ENCODE measurements around the gene L3MBTL4.

Gene L3MBTL4

GRCh38 chr18:5961097-5961827 is 453.4 kb downstream of the L3MBTL4 start:
- Mint-ChIP-seq H3K27ac (no peak overlapping the region), H3K27me3 (no peaks in the 10 kb centered on the region), H3K9me3 (peaks cover 3% of the 10 kb centered on the region), H3K36me3 (no peaks in the 10 kb centered on the region), H3K4me3 (no peak overlapping the region), H3K4me1 (no peaks in the 10 kb centered on the region)
- ATAC-seq, result no peak

GRCh38 chr18:5958822-5959221 is 455.9 kb downstream of the L3MBTL4 start:
- Mint-ChIP-seq H3K9me3 (peaks cover 3% of the 10 kb centered on the region), H3K4me1 (no peaks in the 10 kb centered on the region), H3K27ac (no peak overlapping the region), H3K27me3 (no peaks in the 10 kb centered on the region), H3K36me3 (no peaks in the 10 kb centered on the region), H3K4me3 (no peak overlapping the region)
- no peak for ATAC-seq

- H3K27ac Mint-ChIP-seq, result no peak overlapping the region
- ATAC-seq, result no peak
- H3K36me3 Mint-ChIP-seq, result no peaks in the 10 kb centered on the region
- H3K4me3 Mint-ChIP-seq, result no peak overlapping the region
- peaks cover 3% of the 10 kb centered on the region for H3K9me3 Mint-ChIP-seq
- no peaks in the 10 kb centered on the region for H3K4me1 Mint-ChIP-seq
- H3K27me3 Mint-ChIP-seq, result no peaks in the 10 kb centered on the region
Observed at GRCh38 chr18:5955861-5956260, 458.9 kb downstream of the L3MBTL4 start.

GRCh38 chr18:5951515-5952091 is 463.1 kb downstream of the L3MBTL4 start:
- Mint-ChIP-seq H3K36me3 (no peaks in the 10 kb centered on the region), H3K9me3 (no peaks in the 10 kb centered on the region), H3K27me3 (no peaks in the 10 kb centered on the region), H3K4me1 (no peaks in the 10 kb centered on the region), H3K4me3 (no peak overlapping the region), H3K27ac (no peak overlapping the region)
- no peak for ATAC-seq

GRCh38 chr18:5948781-5949180 is 465.9 kb downstream of the L3MBTL4 start:
- Mint-ChIP-seq H3K36me3 (no peaks in the 10 kb centered on the region), H3K9me3 (no peaks in the 10 kb centered on the region), H3K27ac (no peak overlapping the region), H3K4me1 (no peaks in the 10 kb centered on the region), H3K27me3 (no peaks in the 10 kb centered on the region), H3K4me3 (no peak overlapping the region)
- no peak for ATAC-seq

GRCh38 chr18:5948237-5948636 is 466.5 kb downstream of the L3MBTL4 start:
- Mint-ChIP-seq H3K4me3 (no peak overlapping the region), H3K4me1 (no peaks in the 10 kb centered on the region), H3K9me3 (no peaks in the 10 kb centered on the region), H3K27ac (no peak overlapping the region), H3K27me3 (no peaks in the 10 kb centered on the region), H3K36me3 (no peaks in the 10 kb centered on the region)
- no peak for ATAC-seq

GRCh38 chr18:5944448-5944847 is 470.3 kb downstream of the L3MBTL4 start:
- H3K4me1 Mint-ChIP-seq, result no peaks in the 10 kb centered on the region
- no peak for ATAC-seq
- no peaks in the 10 kb centered on the region for H3K27me3 Mint-ChIP-seq
- no peak overlapping the region for H3K27ac Mint-ChIP-seq
- H3K9me3 Mint-ChIP-seq, result no peaks in the 10 kb centered on the region
- H3K4me3 Mint-ChIP-seq, result no peak overlapping the region
- no peaks in the 10 kb centered on the region for H3K36me3 Mint-ChIP-seq

GRCh38 chr18:5943514-5943913 is 471.2 kb downstream of the L3MBTL4 start:
- Mint-ChIP-seq H3K27me3 (no peaks in the 10 kb centered on the region), H3K4me1 (no peaks in the 10 kb centered on the region), H3K27ac (no peak overlapping the region), H3K9me3 (no peaks in the 10 kb centered on the region), H3K4me3 (no peak overlapping the region), H3K36me3 (no peaks in the 10 kb centered on the region)
- no peak for ATAC-seq

GRCh38 chr18:5942591-5942990 is 472.1 kb downstream of the L3MBTL4 start:
- H3K9me3 Mint-ChIP-seq, result no peaks in the 10 kb centered on the region

GRCh38 chr18:5941890-5942289 is 472.8 kb downstream of the L3MBTL4 start:
- ATAC-seq, result no peak
- H3K36me3 Mint-ChIP-seq, result no peaks in the 10 kb centered on the region

More at GRCh38 chr18:5942591-5942990, 472.1 kb downstream of the L3MBTL4 start:
- Mint-ChIP-seq H3K4me1 (no peaks in the 10 kb centered on the region), H3K4me3 (no peak overlapping the region), H3K27me3 (no peaks in the 10 kb centered on the region), H3K27ac (no peak overlapping the region), H3K36me3 (no peaks in the 10 kb centered on the region)
- ATAC-seq, result no peak

GRCh38 chr18:5939801-5940667 is 474.7 kb downstream of the L3MBTL4 start:
- Mint-ChIP-seq H3K9me3 (no peaks in the 10 kb centered on the region), H3K4me3 (no peak overlapping the region), H3K36me3 (no peaks in the 10 kb centered on the region), H3K27ac (no peak overlapping the region), H3K27me3 (no peaks in the 10 kb centered on the region), H3K4me1 (no peaks in the 10 kb centered on the region)
- no peak for ATAC-seq

More at GRCh38 chr18:5941890-5942289, 472.8 kb downstream of the L3MBTL4 start:
- H3K4me3 Mint-ChIP-seq, result no peak overlapping the region
- H3K4me1 Mint-ChIP-seq, result no peaks in the 10 kb centered on the region
- no peaks in the 10 kb centered on the region for H3K27me3 Mint-ChIP-seq
- no peaks in the 10 kb centered on the region for H3K9me3 Mint-ChIP-seq
- H3K27ac Mint-ChIP-seq, result no peak overlapping the region

- Mint-ChIP-seq H3K4me3 (no peak overlapping the region), H3K27me3 (no peaks in the 10 kb centered on the region)
Observed at GRCh38 chr18:5937795-5938194, 476.9 kb downstream of the L3MBTL4 start.

GRCh38 chr18:5937121-5937520 is 477.6 kb downstream of the L3MBTL4 start:
- no peak for ATAC-seq
- Mint-ChIP-seq H3K4me1 (no peaks in the 10 kb centered on the region), H3K4me3 (no peak overlapping the region), H3K27ac (no peak overlapping the region), H3K36me3 (no peaks in the 10 kb centered on the region), H3K27me3 (no peaks in the 10 kb centered on the region), H3K9me3 (no peaks in the 10 kb centered on the region)

More at GRCh38 chr18:5937795-5938194, 476.9 kb downstream of the L3MBTL4 start:
- Mint-ChIP-seq H3K9me3 (no peaks in the 10 kb centered on the region), H3K27ac (no peak overlapping the region), H3K36me3 (no peaks in the 10 kb centered on the region), H3K4me1 (no peaks in the 10 kb centered on the region)
- no peak for ATAC-seq

GRCh38 chr18:5930789-5931188 is 483.9 kb downstream of the L3MBTL4 start:
- Mint-ChIP-seq H3K4me1 (no peaks in the 10 kb centered on the region), H3K4me3 (no peak overlapping the region), H3K27me3 (peaks cover 3% of the 10 kb centered on the region), H3K9me3 (peaks cover 9% of the 10 kb centered on the region), H3K36me3 (no peaks in the 10 kb centered on the region), H3K27ac (no peak overlapping the region)
- ATAC-seq, result no peak

- no peaks in the 10 kb centered on the region for H3K4me1 Mint-ChIP-seq
- peaks cover 2% of the 10 kb centered on the region for H3K9me3 Mint-ChIP-seq
- H3K27ac Mint-ChIP-seq, result no peak overlapping the region
- ATAC-seq, result no peak
- H3K4me3 Mint-ChIP-seq, result no peak overlapping the region
- H3K27me3 Mint-ChIP-seq, result peaks cover 35% of the 10 kb centered on the region
- H3K36me3 Mint-ChIP-seq, result no peaks in the 10 kb centered on the region
Observed at GRCh38 chr18:5918205-5918858, 496.4 kb downstream of the L3MBTL4 start.
